ENCODE data around the gene HDDC3.
A peak's percentile ranks its signal among the peaks of the same experiment; 100 is the strongest.

Gene HDDC3

DNA sequence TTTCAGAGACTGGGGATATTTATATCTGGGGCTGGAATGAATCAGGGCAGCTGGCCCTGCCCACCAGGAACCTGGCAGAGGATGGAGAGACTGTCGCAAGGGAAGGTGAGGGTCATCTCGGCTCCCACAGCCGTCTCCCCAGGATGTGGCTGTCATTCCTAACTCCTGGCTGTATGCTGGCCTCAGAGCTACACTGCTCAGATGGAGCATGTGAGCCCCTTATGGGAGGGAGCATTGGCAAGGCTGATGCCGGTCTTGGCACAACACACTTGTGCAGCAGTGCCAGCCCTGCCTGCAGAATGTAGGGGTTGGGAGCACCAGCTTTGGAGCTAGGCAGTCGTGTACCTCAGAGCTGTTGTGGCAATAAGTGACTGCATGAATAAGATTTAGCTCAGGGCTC is 27.5 kb upstream of the HDDC3 start:
- Histone ChIP-seq H3K9ac (ENCODE audit: low read length) (no peak overlapping the region), H3K4me1 (ENCODE audit: control insufficient read depth, insufficient read depth, low read length) (peaks cover 23% of the 10 kb centered on the region), H3K9me3 (ENCODE audit: control insufficient read depth, low read length) (no peaks in the 10 kb centered on the region), H3K36me3 (ENCODE audit: control insufficient read depth, insufficient read depth, low read length) (no peaks in the 10 kb centered on the region), H3K4me3 (ENCODE audit: low read length) (no peak overlapping the region), H3K27me3 (ENCODE audit: control insufficient read depth, insufficient read depth, low read length) (no peaks in the 10 kb centered on the region)

DNA sequence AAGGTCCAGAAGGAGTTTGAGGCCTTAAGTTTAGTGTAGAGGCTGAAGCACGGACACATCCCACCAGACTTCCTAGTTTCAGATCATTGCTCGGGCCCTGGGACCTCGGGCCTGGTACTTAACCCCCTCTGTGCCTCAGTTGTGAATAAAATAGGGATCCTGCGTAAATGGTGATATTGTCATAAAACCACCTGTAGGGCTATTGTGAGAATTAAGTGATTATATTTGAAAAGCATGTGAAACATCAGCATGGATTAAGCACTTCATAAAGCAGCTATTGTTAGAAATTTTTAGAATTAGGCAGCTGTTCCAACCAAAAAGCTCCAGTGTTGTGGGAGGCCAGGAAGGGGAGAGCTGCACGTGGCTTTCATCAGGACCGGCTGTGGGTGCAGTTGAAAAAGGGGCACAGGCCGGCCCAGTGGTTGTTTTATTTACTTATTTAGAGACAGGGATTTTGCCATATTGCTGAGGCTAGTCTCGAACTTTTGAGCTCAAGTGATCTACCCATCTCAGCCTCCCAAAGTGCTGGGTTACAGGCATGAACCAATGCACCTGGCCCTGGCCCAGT is 26.8 kb upstream of the HDDC3 start:
- no peaks in the 10 kb centered on the region for H3K36me3 ChIP-seq (ENCODE audit: control insufficient read depth, insufficient read depth, low read length)
- no peaks in the 10 kb centered on the region for H3K27me3 ChIP-seq (ENCODE audit: control insufficient read depth, insufficient read depth, low read length)
- H3K9me3 ChIP-seq (ENCODE audit: control insufficient read depth, low read length): no peaks in the 10 kb centered on the region
- H3K9ac ChIP-seq (ENCODE audit: low read length): no peak overlapping the region
- H3K4me1 ChIP-seq (ENCODE audit: control insufficient read depth, insufficient read depth, low read length): peaks cover 23% of the 10 kb centered on the region
- no peak overlapping the region for H3K4me3 ChIP-seq (ENCODE audit: low read length)

DNA sequence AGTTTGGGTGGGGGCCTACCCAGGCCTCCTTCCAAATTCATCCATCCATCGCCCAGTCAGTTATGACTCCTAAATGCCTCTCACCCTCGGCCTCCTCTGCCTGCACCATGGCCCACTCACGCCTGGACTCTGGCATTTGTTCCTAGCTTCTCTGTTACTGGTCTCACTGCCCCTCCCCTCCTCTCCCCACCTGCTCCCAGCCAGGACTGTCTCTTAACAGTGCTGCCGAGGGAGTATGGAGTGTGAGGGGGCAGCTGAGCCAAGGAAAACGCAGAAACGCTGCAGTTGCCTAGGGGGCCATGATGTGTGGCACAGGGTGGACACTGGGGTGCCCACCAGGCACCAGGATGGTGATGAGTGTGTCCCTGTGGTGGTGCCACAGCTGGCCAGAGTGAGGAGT is 25.4 kb upstream of the HDDC3 start:
- no peaks in the 10 kb centered on the region for H3K9me3 ChIP-seq (ENCODE audit: control insufficient read depth, low read length)
- H3K9ac ChIP-seq (ENCODE audit: low read length): peak overlapping the region; percentile 70
- no peaks in the 10 kb centered on the region for H3K27me3 ChIP-seq (ENCODE audit: control insufficient read depth, insufficient read depth, low read length)
- H3K36me3 ChIP-seq (ENCODE audit: control insufficient read depth, insufficient read depth, low read length): no peaks in the 10 kb centered on the region
- no peak overlapping the region for H3K4me3 ChIP-seq (ENCODE audit: low read length)
- H3K4me1 ChIP-seq (ENCODE audit: control insufficient read depth, insufficient read depth, low read length): peaks cover 23% of the 10 kb centered on the region

DNA sequence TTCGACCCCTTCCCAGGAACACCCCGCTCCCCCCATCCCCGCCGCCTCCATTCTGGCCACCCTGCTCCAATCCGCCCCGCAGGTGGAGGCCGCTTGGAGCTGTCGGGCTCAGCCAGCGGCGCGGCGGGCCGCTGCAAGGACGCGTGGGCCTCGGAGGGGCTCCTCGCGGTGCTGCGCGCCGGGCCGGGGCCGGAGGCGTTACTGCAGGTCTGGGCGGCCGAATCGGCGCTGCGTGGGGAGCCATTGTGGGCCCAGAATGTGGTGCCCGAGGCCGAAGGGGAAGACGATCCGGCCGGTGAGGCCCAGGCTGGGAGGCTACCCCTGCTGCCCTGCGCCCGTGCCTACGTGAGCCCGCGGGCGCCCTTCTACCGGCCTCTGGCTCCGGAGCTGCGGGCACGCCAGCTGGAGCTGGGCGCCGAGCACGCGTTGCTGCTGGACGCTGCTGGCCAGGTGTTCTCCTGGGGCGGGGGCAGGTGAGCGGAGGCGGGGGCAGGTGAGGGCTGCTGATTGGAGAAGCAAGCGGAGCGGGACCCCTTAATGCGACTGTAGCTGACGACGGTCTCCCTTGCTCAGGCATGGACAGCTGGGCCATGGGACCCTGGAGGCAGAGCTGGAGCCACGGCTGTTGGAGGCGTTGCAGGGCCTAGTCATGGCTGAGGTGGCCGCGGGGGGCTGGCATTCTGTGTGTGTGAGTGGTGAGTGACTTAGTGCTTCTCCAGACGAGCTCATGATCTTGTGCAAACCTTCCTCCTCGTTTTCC is 24.9 kb upstream of the HDDC3 start:
- Histone ChIP-seq H3K9me3 (ENCODE audit: control insufficient read depth, low read length) (no peaks in the 10 kb centered on the region), H3K27me3 (ENCODE audit: control insufficient read depth, insufficient read depth, low read length) (no peaks in the 10 kb centered on the region), H3K9ac (ENCODE audit: low read length) (peak overlapping the region; percentile 70), H3K4me1 (ENCODE audit: control insufficient read depth, insufficient read depth, low read length) (peaks cover 23% of the 10 kb centered on the region), H3K4me3 (ENCODE audit: low read length) (peak overlapping the region; percentile 46), H3K36me3 (ENCODE audit: control insufficient read depth, insufficient read depth, low read length) (no peaks in the 10 kb centered on the region)

DNA sequence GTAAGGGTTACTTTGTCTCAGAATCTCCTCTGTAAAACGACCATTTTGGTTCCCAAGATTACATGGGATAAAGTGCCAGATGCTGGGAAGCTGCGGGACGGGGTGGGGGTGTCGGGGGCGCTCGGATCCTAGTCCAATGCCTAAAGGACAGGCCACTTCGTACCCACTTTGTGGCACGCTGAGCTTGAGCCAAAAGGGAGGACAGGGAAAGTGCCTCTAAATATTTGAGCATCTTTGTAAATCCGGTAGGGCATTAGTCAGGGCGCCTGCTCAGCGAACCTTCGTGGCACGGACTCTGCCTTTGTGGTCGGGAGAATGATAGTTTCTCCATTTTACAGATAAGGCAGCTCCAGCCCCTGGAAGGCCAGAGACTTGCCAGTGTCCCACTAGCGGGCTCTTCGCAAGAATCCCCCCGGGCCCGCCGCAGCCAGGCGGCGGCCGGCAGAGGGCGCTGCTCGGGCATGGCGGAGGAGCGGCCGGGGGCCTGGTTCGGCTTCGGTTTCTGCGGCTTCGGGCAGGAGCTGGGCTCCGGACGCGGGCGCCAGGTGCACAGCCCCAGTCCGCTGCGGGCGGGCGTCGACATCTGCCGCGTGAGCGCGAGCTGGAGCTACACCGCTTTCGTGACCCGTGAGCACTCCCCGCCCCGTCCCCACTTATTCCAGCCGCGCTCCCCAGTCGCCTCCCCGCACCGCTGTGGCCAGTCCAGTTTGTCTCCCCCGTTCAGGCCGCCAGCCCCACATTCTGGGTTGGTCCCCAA is 24.1 kb upstream of the HDDC3 start:
- H3K9ac ChIP-seq (ENCODE audit: low read length): peak overlapping the region; percentile 70
- no peaks in the 10 kb centered on the region for H3K36me3 ChIP-seq (ENCODE audit: control insufficient read depth, insufficient read depth, low read length)
- H3K27me3 ChIP-seq (ENCODE audit: control insufficient read depth, insufficient read depth, low read length): no peaks in the 10 kb centered on the region
- peak overlapping the region; percentile 46 for H3K4me3 ChIP-seq (ENCODE audit: low read length)
- H3K9me3 ChIP-seq (ENCODE audit: control insufficient read depth, low read length): no peaks in the 10 kb centered on the region
- H3K4me1 ChIP-seq (ENCODE audit: control insufficient read depth, insufficient read depth, low read length): peaks cover 23% of the 10 kb centered on the region

DNA sequence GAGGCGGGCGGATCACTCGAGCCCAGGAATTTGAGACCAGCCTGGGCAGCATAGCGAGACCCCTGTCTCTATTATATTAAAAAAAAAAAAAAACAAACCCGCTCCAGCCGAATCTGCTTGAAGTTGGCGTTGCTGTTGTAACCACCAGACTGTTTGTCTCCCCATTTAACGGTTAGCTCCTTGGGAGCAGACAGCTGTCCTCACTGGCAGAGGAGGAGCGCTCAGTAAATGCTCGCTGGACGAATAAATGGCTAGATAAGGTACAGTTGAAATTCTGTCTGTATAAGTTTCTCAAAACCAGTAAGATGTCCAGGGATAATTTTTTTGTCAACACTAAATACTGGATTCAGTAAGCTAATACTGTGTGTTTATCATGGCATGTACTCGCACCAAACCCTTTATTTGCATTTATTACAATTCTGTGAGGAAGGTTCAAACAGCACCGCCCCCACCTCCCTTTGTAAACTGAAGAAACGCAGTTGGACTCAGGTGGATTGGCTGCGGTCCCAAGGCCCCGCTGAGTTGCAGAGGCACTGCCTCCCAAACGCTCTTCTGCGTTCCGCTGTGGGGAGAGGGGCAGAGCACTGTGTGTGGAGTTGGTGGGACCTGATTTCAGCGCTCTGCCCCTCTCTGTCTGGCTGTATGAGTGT is 23.4 kb upstream of the HDDC3 start:
- peak overlapping the region; percentile 95 for H3K4me3 ChIP-seq (ENCODE audit: low read length)
- no peaks in the 10 kb centered on the region for H3K27me3 ChIP-seq (ENCODE audit: control insufficient read depth, insufficient read depth, low read length)
- peak overlapping the region; percentile 91 for H3K9ac ChIP-seq (ENCODE audit: low read length)
- H3K4me1 ChIP-seq (ENCODE audit: control insufficient read depth, insufficient read depth, low read length): peaks cover 23% of the 10 kb centered on the region
- H3K9me3 ChIP-seq (ENCODE audit: control insufficient read depth, low read length): no peaks in the 10 kb centered on the region
- H3K36me3 ChIP-seq (ENCODE audit: control insufficient read depth, insufficient read depth, low read length): no peaks in the 10 kb centered on the region

DNA sequence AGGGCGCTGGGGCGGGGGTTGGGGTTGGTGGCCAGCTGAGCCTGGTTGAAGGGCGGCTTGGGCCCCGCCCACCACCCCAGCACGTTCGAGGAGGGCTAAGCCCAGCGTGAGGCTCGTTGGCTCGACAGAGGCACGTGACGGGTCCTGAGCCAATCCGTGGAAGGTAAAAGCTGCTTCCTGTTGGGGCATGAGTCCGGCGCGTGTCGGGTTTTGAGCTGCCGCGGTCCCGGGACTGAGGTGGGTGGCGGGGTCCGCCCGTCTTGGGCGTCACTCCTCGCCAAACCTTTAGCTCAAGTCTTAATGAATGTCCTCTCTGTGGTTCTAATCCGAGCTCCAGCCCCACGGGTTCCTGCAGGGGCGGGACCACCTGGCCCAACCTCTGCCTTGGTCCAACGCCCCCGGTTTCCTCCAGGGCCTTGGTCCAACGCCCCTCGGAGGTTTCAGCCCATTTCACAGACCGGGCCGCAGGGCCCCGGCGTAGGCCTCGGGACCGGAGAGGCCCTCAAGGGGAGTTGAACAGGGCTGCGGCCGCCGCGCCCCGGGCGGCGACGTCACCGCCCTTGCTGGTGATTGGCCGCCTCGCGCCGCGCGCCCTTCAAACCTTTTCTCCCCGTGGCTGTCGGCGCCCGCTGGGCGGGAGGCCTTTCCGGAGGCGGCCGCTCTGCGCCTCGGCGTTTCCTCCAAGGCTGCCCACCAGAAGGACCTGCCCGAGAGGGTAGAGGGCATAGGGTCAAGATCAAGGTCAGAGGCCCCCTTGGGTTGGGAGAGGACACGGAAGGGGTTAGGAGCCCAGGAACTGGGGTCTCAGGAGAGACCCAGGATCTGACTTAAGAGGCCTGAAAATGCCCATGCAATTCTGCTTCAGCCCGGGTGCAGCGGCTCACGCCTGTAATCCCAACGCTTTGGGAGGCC is 22.6 kb upstream of the HDDC3 start, which contains the start of gene RCCD1:
Gene RCCD1, plus strand, starts transcription at position 173 of the 912 bp plus-strand sequence. CDS start 1,851 bp downstream, outside the sequence.
- Histone ChIP-seq H3K27me3 (ENCODE audit: control insufficient read depth, insufficient read depth, low read length) (no peaks in the 10 kb centered on the region), H3K9me3 (ENCODE audit: control insufficient read depth, low read length) (no peaks in the 10 kb centered on the region), H3K36me3 (ENCODE audit: control insufficient read depth, insufficient read depth, low read length) (no peaks in the 10 kb centered on the region), H3K4me1 (ENCODE audit: control insufficient read depth, insufficient read depth, low read length) (peaks cover 24% of the 10 kb centered on the region), H3K9ac (ENCODE audit: low read length) (peak within 1 kb of the TSS; percentile 91), H3K4me3 (ENCODE audit: low read length) (peak within 1 kb of the TSS; percentile 95)

DNA sequence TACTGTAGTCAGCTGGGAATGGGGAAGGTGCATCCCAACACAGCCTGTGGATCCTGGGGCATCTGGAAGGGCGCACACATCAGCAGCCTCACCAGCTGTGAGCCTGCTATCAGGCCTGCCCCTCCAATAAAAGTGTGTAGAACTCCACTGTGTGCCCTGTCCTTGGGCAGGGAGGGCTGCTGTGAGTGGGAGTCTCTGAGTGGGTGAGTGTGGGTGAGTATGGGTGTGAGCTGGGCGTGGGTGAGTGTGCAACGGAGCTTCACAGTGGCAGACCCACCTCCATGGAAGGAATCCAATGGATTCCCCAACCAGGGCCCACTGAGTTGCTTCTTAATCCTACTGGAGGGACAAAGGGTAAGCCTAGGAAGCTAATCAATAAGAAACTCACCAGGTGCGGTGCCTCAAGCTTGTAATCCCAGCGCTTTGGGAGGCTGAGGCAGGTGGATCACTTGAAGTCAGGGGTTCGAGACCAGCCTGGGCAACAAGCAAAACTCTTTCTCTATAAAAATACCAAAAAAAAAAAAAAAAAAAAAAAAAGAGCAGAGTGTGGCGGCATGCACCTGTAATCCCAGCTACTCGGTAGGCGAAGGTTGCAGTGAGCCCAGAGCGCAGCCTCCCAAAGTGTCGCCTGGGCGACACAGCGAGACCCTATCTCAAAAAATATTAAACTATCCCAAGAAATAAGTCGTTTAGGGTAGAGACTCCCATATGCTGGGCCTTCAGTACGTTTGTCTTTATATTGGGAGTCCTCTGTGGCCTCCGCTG is 21.8 kb upstream of the HDDC3 start:
- Histone ChIP-seq H3K9ac (ENCODE audit: low read length) (peak overlapping the region; percentile 91), H3K27me3 (ENCODE audit: control insufficient read depth, insufficient read depth, low read length) (no peaks in the 10 kb centered on the region), H3K4me1 (ENCODE audit: control insufficient read depth, insufficient read depth, low read length) (peaks cover 32% of the 10 kb centered on the region), H3K4me3 (ENCODE audit: low read length) (peak overlapping the region; percentile 95), H3K36me3 (ENCODE audit: control insufficient read depth, insufficient read depth, low read length) (no peaks in the 10 kb centered on the region), H3K9me3 (ENCODE audit: control insufficient read depth, low read length) (no peaks in the 10 kb centered on the region)

DNA sequence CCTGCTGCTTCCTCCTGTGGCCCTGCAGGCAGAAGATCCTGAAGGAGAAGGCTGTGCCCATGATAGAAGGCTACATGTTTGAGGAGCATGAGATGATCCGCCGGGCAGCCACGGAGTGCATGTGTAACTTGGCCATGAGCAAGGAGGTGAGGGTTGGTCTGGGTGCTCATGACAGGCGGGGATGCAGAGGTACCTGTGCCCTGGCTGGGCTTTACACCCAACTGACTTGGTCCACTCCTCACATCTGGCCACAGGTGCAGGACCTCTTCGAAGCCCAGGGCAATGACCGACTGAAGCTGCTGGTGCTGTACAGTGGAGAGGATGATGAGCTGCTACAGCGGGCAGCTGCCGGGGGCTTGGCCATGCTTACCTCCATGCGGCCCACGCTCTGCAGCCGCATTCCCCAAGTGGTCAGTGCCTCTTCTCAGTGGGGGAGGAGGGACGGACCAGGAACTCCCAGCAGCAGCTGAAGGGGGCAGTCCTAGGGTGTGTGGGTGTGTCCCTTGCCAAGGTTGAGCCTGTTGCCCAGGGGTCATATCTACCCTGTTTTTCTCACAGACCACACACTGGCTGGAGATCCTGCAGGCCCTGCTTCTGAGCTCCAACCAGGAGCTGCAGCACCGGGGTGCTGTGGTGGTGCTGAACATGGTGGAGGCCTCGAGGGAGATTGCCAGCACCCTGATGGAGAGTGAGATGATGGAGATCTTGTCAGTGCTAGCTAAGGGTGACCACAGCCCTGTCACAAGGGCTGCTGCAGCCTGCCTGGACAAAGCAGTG is 20.7 kb upstream of the HDDC3 start:
- H3K27me3 ChIP-seq (ENCODE audit: control insufficient read depth, insufficient read depth, low read length): no peaks in the 10 kb centered on the region
- H3K4me3 ChIP-seq (ENCODE audit: low read length): no peak overlapping the region
- H3K36me3 ChIP-seq (ENCODE audit: control insufficient read depth, insufficient read depth, low read length): no peaks in the 10 kb centered on the region
- peaks cover 32% of the 10 kb centered on the region for H3K4me1 ChIP-seq (ENCODE audit: control insufficient read depth, insufficient read depth, low read length)
- H3K9ac ChIP-seq (ENCODE audit: low read length): no peak overlapping the region
- H3K9me3 ChIP-seq (ENCODE audit: control insufficient read depth, low read length): no peaks in the 10 kb centered on the region

DNA sequence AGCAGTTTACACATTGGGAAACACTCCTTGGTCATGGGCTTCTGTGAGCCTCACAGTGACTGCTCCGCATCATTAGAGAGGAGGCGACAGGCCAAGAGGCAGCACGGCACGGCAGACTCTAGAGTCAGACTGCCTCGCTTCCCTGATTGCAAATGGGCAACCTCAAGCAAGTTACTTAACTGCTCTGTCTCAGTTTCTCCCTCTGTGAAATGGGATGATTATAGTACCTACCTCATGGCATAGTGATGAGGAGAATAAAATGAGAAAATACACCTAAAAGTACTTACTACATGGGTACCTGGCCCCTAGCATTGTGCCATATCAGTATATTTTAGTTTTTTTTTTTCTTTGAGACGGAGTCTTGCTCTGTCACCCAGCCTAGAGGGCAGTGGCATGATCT is 18.3 kb upstream of the HDDC3 start:
- H3K9ac ChIP-seq (ENCODE audit: low read length): no peak overlapping the region
- no peaks in the 10 kb centered on the region for H3K36me3 ChIP-seq (ENCODE audit: control insufficient read depth, insufficient read depth, low read length)
- H3K4me1 ChIP-seq (ENCODE audit: control insufficient read depth, insufficient read depth, low read length): peaks cover 16% of the 10 kb centered on the region
- no peaks in the 10 kb centered on the region for H3K9me3 ChIP-seq (ENCODE audit: control insufficient read depth, low read length)
- H3K27me3 ChIP-seq (ENCODE audit: control insufficient read depth, insufficient read depth, low read length): no peaks in the 10 kb centered on the region
- no peak overlapping the region for H3K4me3 ChIP-seq (ENCODE audit: low read length)
